Gastroesophageal sphincter (tissue), 4 donors: ENCODE results near the gene DGKG. TPM values are rescaled to one million over a fixed set of nuclear protein-coding genes. Genes with fewer than 3 reads are reported as not detected.

Source experiments
- ATAC-seq: fragments of 150-250 bp; one replicate; pipeline ENCODE4 v1.9.1; 2016; ENCODE audit warnings: mild to moderate bottlenecking, moderate library complexity
- H3K27ac ChIP-seq, 4 donors: fragments of 200-600 bp; sonication (generic) in 3 of 4; 1 replicate in 3 of 4; 2 replicates in 1 of 4; pipeline ENCODE4 v1.5.1; 2016 to 2019
- H3K27me3 ChIP-seq: fragments of 200-600 bp; sonication (generic); one replicate; pipeline ENCODE4 v1.5.1; 2019
- H3K36me3 ChIP-seq, 2 donors: fragments of 200-600 bp; sonication (generic); one replicate each; pipeline ENCODE4 v1.5.1; 2019; ENCODE audit warnings: control low read depth in 1 of 2
- H3K4me1 ChIP-seq, 3 donors: fragments of 200-600 bp; sonication (generic); 1 replicate in 2 of 3; 2 replicates in 1 of 3; pipeline ENCODE4 v1.5.1; 2016 to 2019; ENCODE audit warnings: control low read depth in 2 of 3
- H3K4me3 ChIP-seq, 2 donors: fragments of 200-600 bp; sonication (generic); one replicate each; pipeline ENCODE4 v1.5.1; 2019; ENCODE audit warnings: mild to moderate bottlenecking in 1 of 2, moderate library complexity in 1 of 2
- H3K9me3 ChIP-seq, 3 donors: fragments of 200-600 bp; sonication (generic); one replicate each; pipeline ENCODE4 v1.5.1; 2017 to 2019; ENCODE audit warnings: control low read depth in 2 of 3
- CTCF ChIP-seq, 4 experiments: fragments of 200-600 bp in 2 of 4; fragments of 450-650 bp in 2 of 4; sonication (generic) in 1 of 4; IDR thresholded peaks; one replicate each; pipeline ENCODE4 v1.5.1; 2017 to 2019; ENCODE audit warnings: antibody characterized with exemption in 4 of 4, mild to moderate bottlenecking in 2 of 4, moderate library complexity in 2 of 4
- EP300 ChIP-seq: sonication (generic); formaldehyde crosslinking; IDR thresholded peaks from one replicate; pipeline ENCODE4 v1.6.1; 2017; ENCODE audit warnings: antibody characterized with exemption, mild to moderate bottlenecking
- POLR2A ChIP-seq, 2 donors: fragments of 450-650 bp; IDR thresholded peaks; one replicate each; pipeline ENCODE4 v1.6.1; 2017; ENCODE audit warnings: antibody characterized with exemption in 2 of 2, mild to moderate bottlenecking in 2 of 2, moderate library complexity in 1 of 2
- POLR2AphosphoS5 ChIP-seq: sonication (generic); formaldehyde crosslinking; IDR thresholded peaks from one replicate; pipeline ENCODE4 v1.6.1; 2017; ENCODE audit warnings: antibody characterized with exemption
- WGBS, 2 donors: methylation state at CpG; one replicate each; pipeline ENCODE4 v1.1.5; 2018; ENCODE audit warnings: low coverage in 1 of 2; 5-methylcytosine and 5-hydroxymethylcytosine counted together
- total RNA-seq, 4 donors: library from RNA; depleted of rRNA; stranded (reverse); fragments of >200 nt; gene quantifications; one replicate each; pipeline ENCODE4 v1.1.0, GENCODE V29; 2016

Gene DGKG
- total RNA-seq, 4 donors from 2014 or later = 46.3 to 134 (median 90.4) TPM

GRCh38 chr3:186307594-186308221 lies 54.3 kb downstream of the DGKG start:
- no peak overlapping the region for H3K4me3 ChIP-seq
- H3K27ac ChIP-seq = no peak overlapping the region
- peaks cover 9 to 42% of the 10 kb centered on the region in 2 donors for H3K36me3 ChIP-seq
- TF ChIP-seq POLR2A (IDR thresholded peaks at IDR 0.05) (no peak), POLR2AphosphoS5 (no peak), CTCF (IDR thresholded peaks at IDR 0.05) (no peak), EP300 (no peak)
- no peaks in the 10 kb centered on the region for H3K9me3 ChIP-seq
- 55 to 61% methylated on average over 1 to 3 of the region's 3 CpGs for WGBS, 2 donors
- ATAC-seq = no peak
- H3K4me1 ChIP-seq = peaks cover 0 to 17% (median 2%) of the 10 kb centered on the region in 3 donors
- no peaks in the 10 kb centered on the region for H3K27me3 ChIP-seq

- Histone ChIP-seq H3K9me3 (no peaks in the 10 kb centered on the region), H3K27me3 (no peaks in the 10 kb centered on the region), H3K4me3 (no peak overlapping the region), H3K4me1 (peaks cover 0 to 1% (median 0%) of the 10 kb centered on the region in 3 donors), H3K36me3 (peaks cover 9 to 59% of the 10 kb centered on the region in 2 donors), H3K27ac (no peak overlapping the region)
- no peak for ATAC-seq
- TF ChIP-seq CTCF (IDR thresholded peaks at IDR 0.05) = no peak
- no peak for TF ChIP-seq POLR2A (IDR thresholded peaks at IDR 0.05)
- TF ChIP-seq EP300 = no peak
- no peak for TF ChIP-seq POLR2AphosphoS5
- WGBS, 2 donors = 51 to 62% methylated on average over 2 of the region's 2 CpGs
Observed at GRCh38 chr3:186305286-186305685, 56.7 kb downstream of the DGKG start.

GRCh38 chr3:186303965-186304364 lies 58.1 kb downstream of the DGKG start:
- no peak overlapping the region for H3K4me3 ChIP-seq
- H3K27me3 ChIP-seq = no peaks in the 10 kb centered on the region
- H3K36me3 ChIP-seq = peaks cover 9 to 62% of the 10 kb centered on the region in 2 donors
- no peak for ATAC-seq
- H3K9me3 ChIP-seq = no peaks in the 10 kb centered on the region
- H3K4me1 ChIP-seq = peaks cover 0 to 5% (median 0%) of the 10 kb centered on the region in 3 donors
- TF ChIP-seq POLR2A (IDR thresholded peaks at IDR 0.05) (no peak), POLR2AphosphoS5 (no peak), EP300 (no peak), CTCF (IDR thresholded peaks at IDR 0.05) (no peak)
- H3K27ac ChIP-seq = no peak overlapping the region
- 39 to 60% methylated on average over 1 to 3 of the region's 11 CpGs for WGBS, 2 donors

- 43 to 53% methylated on average over 4 of the region's 4 CpGs for WGBS, 2 donors
- H3K4me1 ChIP-seq = peaks cover 0 to 16% (median 0%) of the 10 kb centered on the region in 3 donors
- ATAC-seq = no peak
- H3K27me3 ChIP-seq = no peaks in the 10 kb centered on the region
- no peak for TF ChIP-seq CTCF (IDR thresholded peaks at IDR 0.05)
- TF ChIP-seq POLR2AphosphoS5 = no peak
- TF ChIP-seq EP300 = no peak
- no peak for TF ChIP-seq POLR2A (IDR thresholded peaks at IDR 0.05)
- H3K27ac ChIP-seq = no peak overlapping the region
- peaks cover 0 to 68% of the 10 kb centered on the region in 2 donors for H3K36me3 ChIP-seq
- no peak overlapping the region for H3K4me3 ChIP-seq
- no peaks in the 10 kb centered on the region for H3K9me3 ChIP-seq
Observed at GRCh38 chr3:186299327-186299726, 62.7 kb downstream of the DGKG start.

- Histone ChIP-seq H3K27me3 (no peaks in the 10 kb centered on the region), H3K36me3 (peaks cover 0 to 64% of the 10 kb centered on the region in 2 donors), H3K4me1 (peaks cover 0 to 16% (median 0%) of the 10 kb centered on the region in 3 donors), H3K27ac (no peak overlapping the region), H3K4me3 (no peak overlapping the region), H3K9me3 (no peaks in the 10 kb centered on the region)
- WGBS, 2 donors = 30 to 81% methylated on average over 1 to 2 of the region's 2 CpGs
- TF ChIP-seq EP300 = no peak
- TF ChIP-seq POLR2AphosphoS5 = no peak
- no peak for TF ChIP-seq CTCF (IDR thresholded peaks at IDR 0.05)
- TF ChIP-seq POLR2A (IDR thresholded peaks at IDR 0.05) = no peak
- no peak for ATAC-seq
Observed at GRCh38 chr3:186298876-186299275, 63.2 kb downstream of the DGKG start.
